Iris pigment epithelial cell (primary cell): ENCODE data around the gene IDE.
A peak's percentile ranks its signal among the peaks of the same experiment; 100 is the strongest.
"Not testable (repeated sequence)": the region's sequence is repeated elsewhere in the genome, so short reads cannot be mapped to it uniquely, and the experiment has no call there.

Experiments
- DNase-seq: peaks from one replicate; pipeline ENCODE4 v3.0.0-alpha.2; 2011; ENCODE audit warnings: low read depth

IDE gene

GRCh38 chr10:92490387-92490786 is 83.5 kb downstream of the IDE start:
- DNase-seq: peak; percentile 80

DNA sequence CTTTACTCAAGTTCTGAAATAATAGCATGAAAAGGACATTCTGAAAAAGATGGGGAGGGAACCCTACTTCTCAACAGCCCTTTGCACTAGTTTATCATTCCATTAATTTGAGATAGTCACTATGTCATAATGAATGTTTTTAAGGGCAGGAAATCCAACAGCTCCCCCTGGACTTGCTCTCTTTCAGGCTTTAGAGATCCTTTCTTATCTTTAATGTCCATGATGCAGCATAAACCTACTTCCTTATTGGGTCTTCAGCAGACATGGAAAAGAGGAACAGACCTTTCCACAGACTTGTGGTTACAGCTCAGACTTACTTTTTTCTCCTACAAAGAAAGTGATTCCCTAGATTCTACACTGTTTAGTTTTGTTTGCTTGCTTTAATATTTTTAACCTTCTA is 87.3 kb downstream of the IDE start:
- peak; percentile 24 for DNase-seq

DNA sequence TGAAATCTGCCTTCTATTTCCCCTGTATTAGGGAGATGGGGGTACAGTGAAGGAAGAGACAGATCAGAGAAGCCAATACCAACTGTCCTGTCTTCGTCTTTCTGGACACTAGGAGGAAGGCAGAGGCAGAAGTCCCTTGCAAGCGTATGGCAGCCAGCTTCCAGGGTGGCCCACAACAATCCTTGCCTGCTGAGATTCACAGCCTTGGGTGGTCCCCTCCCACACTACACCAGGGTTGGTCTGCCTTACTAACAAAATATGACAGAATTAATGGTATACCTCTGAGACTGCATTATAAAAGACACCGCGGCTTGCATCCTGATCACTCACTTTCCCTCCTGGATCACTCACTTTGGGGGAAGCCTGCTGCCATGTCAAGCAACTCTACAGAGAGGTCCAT is 90.4 kb downstream of the IDE start:
- DNase-seq: no peak

GRCh38 chr10:92480413-92480812 is 93.5 kb downstream of the IDE start:
- no peak for DNase-seq

DNA sequence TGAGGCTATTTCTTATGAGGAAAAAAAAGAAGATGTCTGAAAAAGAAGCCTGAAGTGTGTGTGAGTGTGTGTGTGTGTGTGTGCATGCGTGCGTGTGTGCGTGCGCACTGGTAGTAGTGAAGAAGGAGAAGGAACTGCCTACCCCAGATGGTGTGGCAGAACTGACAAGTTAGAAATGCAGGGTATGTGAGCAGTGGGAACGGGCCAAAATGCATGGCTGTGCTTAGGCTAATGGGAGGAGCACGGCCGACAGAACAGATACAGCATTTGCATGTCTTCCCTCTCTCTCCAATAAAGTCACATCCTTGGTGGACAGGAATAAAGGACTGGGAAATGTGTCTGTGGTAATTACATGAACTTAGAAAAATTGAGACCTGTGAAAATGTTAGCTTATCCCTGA is 94.3 kb downstream of the IDE start:
- DNase-seq: no peak

GRCh38 chr10:92478536-92478935 is 95.4 kb downstream of the IDE start:
- DNase-seq: no peak

DNA sequence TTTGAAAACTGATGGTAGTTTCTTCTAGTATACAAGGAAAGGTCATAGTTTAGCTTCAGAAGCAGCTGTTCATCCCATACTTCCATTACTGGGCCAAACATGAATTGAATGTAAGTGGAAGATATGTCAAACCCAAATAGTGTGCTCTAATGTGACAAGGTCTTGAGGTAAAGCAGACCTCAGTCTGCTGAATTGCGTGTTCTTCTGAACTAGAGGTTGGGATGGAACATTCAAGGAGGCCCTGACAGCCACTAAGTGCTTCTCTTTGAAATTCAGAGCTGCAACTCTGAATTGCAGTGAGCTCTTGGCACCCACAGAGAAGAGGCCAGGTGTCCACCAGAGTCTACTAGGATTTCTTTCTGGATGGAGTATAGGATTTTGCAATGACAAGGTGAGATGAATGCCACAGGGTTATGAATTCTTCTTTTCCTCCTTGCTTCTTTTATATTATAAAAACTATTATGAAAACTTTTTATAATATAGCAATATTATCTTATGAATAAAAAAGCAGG is 98.5 kb downstream of the IDE start:
- no peak for DNase-seq

GRCh38 chr10:92470026-92470425 is 103.9 kb downstream of the IDE start:
- DNase-seq: no peak

GRCh38 chr10:92464364-92464763 is 109.5 kb downstream of the IDE start:
- DNase-seq: no peak

DNA sequence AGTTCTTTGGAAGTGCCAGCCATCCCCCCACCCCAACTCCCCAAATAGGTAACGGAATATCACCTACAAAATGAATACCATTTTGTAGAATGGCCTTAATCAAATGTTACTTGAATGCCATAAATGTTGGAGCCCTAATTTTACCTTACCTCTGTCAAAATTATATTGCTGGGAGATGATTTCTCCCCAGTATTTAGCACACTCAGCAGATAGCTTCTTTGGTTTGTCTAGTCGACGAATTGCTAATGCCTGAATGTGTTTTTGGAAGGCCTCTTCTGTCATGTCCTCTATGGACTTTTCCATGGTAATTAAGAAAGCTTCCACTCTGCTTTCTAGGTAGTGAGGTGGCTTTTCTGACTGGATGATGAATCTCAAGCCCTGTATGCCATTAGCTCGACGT is 110.3 kb downstream of the IDE start:
- DNase-seq: no peak

DNA sequence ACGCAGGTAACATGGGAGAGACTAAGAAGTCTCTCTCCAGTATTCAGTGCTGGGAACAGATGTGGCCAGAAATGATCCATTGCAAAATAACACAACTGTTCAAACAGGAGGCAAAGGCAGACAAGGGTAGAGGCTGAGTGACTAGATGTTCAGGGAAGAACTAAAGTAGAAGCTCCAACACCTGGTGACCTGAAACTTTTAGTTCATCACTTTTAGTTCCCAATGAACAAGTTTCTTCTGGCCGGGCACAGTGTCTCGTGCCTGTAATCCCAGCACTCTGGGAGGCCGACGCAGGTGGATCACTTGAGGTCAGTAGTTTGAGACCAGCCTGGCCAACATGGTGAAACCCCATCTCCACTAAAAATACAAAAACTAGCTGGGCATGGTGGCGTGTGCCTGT is 118.9 kb downstream of the IDE start:
- DNase-seq: not testable (repeated sequence)

GRCh38 chr10:92452313-92452712 is 121.6 kb downstream of the IDE start:
- DNase-seq: no peak

DNA sequence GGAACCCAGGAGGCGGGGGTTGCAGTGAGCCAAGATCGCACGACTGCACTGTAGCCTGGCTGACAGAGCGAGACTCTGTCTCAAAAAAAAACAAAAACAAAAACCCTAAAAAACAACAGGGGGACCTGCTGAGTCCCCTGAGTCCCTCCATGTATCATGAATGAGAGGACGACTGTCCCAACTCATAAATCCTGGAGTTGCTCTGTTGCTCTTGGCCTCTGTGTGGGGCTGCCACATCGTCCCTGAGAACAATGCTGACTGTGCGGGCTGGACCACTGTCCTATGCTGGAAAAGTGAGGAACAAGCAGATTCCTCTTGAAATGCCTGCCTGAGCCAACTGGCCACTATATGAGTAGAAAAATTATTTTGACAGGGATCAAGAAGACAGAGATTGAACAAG is 122.5 kb downstream of the IDE start:
- DNase-seq: no peak

GRCh38 chr10:92450896-92451295 is 123.0 kb downstream of the IDE start:
- DNase-seq: no peak

- no peak for DNase-seq
Observed at GRCh38 chr10:92440578-92440977, 133.3 kb downstream of the IDE start.

DNA sequence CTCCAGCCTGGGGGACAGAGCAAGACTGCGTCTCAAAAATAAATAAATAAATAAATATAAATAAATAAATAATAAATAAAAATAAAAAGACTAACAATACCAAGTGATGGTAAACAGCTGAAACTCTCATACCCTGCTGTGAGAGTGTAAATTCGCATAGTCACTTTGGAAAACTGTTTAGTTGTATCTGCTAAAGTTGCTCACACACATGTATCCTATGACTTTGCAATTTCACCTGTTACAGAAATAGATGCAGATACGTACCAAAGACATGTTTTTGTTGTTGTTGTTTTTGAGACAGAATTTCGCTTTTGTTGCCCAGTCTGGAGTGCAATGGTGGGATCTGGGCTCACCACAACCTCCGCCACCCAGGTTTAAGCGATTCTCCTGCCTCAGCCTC is 135.7 kb downstream of the IDE start:
- DNase-seq: no peak

- no peak for DNase-seq
Observed at GRCh38 chr10:92436611-92437010, 137.3 kb downstream of the IDE start.

DNA sequence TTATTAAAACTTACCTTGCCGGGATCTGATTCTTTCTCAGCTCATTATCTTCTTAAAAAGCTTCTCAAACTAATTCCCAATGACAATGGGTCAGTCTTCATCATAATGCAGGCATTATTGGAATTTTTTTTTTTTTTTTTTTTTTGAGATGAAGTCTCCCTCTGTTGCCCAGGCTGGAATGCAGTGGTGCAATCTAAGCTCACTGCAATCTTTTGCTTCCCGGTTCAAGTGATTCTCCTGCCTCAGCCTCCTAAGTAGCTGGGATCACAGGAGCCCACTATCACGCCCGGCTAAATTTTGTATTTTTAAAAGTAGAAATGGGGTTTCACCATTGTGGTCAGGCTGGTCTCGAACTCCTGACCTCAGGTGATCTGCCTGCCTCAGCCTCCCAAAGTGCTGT is 137.8 kb downstream of the IDE start:
- DNase-seq: not testable (repeated sequence)

DNA sequence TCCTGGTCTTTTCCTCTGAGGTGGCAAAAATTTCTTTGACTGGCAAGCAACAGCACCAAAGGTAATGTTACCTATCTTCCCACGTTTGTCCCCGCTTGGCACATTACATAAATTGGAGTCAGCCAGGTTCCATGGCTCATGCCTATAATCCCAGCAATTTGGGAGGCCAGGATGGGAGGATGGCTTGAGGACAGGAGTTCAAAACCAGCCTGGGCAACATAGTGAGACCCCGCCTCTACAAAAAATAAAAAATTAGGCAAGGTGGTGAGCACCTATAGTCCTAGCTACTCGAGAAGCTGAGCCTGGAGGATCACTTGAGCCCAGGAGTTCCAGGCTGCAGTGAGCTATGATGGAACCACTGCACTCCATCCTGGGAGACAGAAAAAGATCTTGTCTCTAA is 139.5 kb downstream of the IDE start:
- no peak for DNase-seq

DNA sequence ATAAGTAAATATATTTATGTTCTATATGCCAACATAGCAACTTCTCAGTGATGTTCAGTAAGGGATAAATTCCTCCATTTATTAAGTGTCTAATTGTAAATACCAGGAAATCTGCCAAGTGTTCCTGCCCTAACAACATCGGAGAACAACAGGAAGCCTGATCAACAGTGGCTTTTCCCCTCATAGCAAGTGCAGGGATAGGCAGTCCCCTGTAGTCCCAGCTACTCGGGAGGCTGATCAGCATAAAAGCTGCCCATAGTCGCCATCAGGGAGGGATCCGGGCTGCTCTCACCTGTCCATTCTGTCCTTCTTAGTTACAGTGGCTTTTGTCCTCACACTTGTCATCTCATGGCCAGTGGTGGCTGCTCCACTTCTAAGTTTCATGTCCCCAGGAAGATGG is 141.3 kb downstream of the IDE start:
- no peak for DNase-seq

DNA sequence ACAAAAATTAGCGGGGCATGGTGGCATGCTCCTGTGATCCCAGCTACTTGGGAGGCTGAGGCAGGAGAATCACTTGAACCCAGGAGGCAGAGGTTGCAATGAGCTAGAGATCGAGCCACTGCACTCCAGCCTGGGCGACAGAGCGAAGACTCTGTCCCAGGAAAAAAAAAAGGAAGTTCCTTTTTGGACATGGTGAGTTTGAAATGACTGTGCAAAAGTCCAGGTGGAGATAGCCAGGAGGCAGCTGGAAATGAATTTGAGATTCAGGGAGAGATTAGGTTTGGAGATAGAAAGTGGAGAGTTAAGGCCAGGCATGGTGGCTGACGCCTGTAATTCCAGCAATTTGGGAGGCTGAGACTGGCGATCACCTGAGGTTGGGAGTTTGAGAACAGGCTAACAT is 143.8 kb downstream of the IDE start:
- DNase-seq: no peak

GRCh38 chr10:92421550-92421949 is 152.3 kb downstream of the IDE start:
- no peak for DNase-seq

DNA sequence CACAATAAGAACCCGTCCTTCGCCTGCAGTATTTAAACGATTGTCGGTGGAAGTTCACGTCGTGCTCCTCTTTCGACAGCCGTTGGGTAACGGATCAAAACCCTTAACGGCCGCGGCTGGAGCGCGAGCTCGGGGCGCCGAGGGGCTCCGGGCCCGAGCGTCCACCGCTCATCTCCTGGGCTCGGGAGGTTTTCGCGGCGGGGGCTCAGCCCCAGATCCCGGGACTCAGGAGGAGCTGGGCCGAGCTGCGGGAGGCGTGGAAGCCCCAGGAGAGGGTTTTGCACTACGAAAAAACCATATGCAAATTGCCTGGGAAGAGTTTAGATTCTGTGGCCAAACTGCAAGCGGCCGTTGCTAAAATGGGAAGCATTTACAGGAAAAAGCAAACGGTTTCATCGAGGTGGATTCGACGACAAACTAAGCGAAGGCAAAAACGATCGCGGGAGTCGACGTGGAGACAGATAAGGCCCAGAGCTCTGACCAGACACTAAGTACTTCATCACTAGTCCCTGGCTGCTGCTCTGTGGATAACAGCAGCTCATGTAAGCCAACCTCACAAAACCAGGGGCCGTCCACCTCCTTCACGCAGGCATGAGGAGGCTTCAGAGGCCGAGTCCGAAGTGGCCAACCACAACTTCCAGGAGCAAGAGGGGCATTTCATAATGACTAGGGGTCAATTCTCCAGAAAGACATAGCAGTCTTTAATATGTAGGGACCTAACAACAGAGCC is 153.2 kb downstream of the IDE start:
- DNase-seq: peak; percentile 4
